ACC112 (cell line): ENCODE results near the gene PEX19.

ENCODE experiments used
- H2AFZ ChIP-seq: fragments of 200-600 bp; sonication (generic); one replicate; pipeline ENCODE4 v1.6.0; 2017; ENCODE audit warnings: antibody characterized with exemption, low read length; ENCODE audit not compliant: unreplicated experiment
- H3K27ac ChIP-seq: fragments of 200-600 bp; sonication (generic); 2 replicates; pipeline ENCODE4 v1.5.1; 2014; ENCODE audit warnings: low read depth, mild to moderate bottlenecking, antibody characterized with exemption, low read length, moderate library complexity
- H3K27me3 ChIP-seq: fragments of 200-600 bp; sonication (generic); 2 replicates; pipeline ENCODE4 v1.6.1; 2014; ENCODE audit warnings: mild to moderate bottlenecking, antibody characterized with exemption, low read length, moderate library complexity, mixed read lengths; ENCODE audit not compliant: insufficient read depth
- H3K36me3 ChIP-seq: fragments of 200-600 bp; sonication (generic); 2 replicates; pipeline ENCODE4 v1.6.1; 2016; ENCODE audit warnings: mild to moderate bottlenecking, antibody characterized with exemption, low read length, moderate library complexity, mixed read lengths; ENCODE audit not compliant: insufficient read depth
- H3K4me1 ChIP-seq: fragments of 200-600 bp; sonication (generic); one replicate; pipeline ENCODE4 v1.6.1; 2016; ENCODE audit warnings: low read length, mixed read lengths; ENCODE audit not compliant: insufficient read depth, unreplicated experiment, control insufficient read depth
- H3K4me3 ChIP-seq: fragments of 200-600 bp; sonication (generic); 2 replicates; pipeline ENCODE4 v1.5.1; 2014; ENCODE audit warnings: mild to moderate bottlenecking, low read depth, low read length
- H3K79me2 ChIP-seq: fragments of 200-600 bp; sonication (generic); one replicate; pipeline ENCODE4 v1.6.0; 2016; ENCODE audit warnings: low read length; ENCODE audit not compliant: control insufficient read depth, unreplicated experiment, insufficient read depth

The PEX19 gene

DNA sequence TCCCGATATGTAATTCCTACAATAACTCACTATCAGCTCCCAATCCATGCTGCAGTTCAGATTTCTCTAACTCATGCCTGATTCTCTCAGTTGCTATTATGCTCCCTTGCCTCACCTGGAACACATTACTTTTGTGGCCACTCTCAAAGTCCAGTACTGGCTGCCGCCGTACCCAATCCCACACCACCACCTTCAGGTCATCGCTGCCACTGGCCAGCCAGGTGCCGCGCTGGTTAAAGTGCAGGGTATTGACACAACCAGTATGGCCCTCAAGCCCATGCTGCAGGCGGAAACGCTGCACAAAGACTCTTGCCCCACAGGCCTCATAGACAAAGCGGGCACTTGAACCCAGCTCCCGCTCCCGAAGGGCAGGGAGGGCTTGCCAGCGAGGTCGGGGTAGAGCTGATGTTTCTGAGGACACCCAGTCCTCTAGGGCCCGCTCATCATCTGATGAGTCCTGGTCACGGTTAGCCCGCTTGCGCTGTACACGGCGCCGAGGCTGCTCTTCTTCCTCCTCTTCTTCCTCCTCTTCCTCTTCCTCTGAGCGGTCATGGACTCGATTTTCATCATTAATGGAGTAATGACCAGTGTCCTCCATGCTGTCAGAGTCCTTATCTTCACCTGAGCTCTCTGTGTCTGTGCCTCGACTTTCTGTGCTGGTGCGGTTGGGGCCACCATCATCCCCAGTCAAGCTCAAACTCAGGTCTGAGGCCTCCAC, 45.2 kb downstream of the PEX19 start:
- H3K36me3 ChIP-seq: peaks cover 31% of the 10 kb centered on the region
- no peak overlapping the region for H3K4me3 ChIP-seq
- peaks cover 9% of the 10 kb centered on the region for H3K79me2 ChIP-seq

DNA sequence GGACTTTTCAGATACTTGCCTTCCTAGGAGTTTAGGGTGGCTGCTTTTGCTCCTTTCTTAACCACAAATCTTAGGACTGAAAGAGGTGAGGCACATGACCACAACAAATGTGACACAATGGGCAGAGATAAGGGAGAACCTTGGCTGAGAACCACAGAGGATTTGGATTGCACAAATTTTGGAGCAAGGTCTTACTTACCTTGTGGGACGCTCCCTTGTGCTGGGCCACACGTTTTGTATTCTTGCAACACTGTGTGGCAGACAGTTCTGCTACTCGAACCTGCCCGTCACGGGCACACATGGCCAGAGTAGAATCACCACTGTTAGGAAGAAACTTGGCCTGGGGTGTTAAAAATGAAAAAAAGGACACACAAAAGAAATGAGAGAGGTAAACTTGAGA, 46.5 kb downstream of the PEX19 start:
- Histone ChIP-seq H2AFZ (no peak overlapping the region), H3K27me3 (no peaks in the 10 kb centered on the region), H3K79me2 (peaks cover 6% of the 10 kb centered on the region), H3K4me1 (no peaks in the 10 kb centered on the region), H3K27ac (no peak overlapping the region), H3K4me3 (no peak overlapping the region), H3K36me3 (peaks cover 31% of the 10 kb centered on the region)

More for the DNA sequence above, 45.2 kb downstream of the PEX19 start:
- Histone ChIP-seq H3K4me1 (no peaks in the 10 kb centered on the region), H3K27me3 (no peaks in the 10 kb centered on the region), H2AFZ (no peak overlapping the region), H3K27ac (no peak overlapping the region)

DNA sequence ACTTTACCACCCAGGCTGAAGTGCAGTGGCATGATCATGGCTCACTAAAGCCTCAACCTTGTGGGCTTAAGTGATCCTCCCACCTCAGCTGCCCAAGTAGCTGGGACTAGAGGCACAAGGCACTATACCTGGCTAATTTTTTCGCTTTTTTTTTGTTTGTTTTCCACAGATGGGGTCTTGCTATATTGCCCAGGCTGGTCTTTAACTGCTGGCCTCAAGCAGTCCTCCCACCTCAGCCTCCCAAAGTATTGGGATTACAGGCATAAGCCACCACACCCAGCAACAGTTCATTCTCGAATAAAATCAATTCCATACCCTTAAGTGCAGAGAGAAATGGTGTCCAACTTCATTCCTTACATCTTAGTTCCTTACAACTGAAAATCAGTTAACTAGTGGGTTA, 47.4 kb downstream of the PEX19 start:
- H3K27me3 ChIP-seq: no peaks in the 10 kb centered on the region
- H2AFZ ChIP-seq: no peak overlapping the region
- H3K79me2 ChIP-seq: peaks cover 3% of the 10 kb centered on the region
- H3K27ac ChIP-seq: no peak overlapping the region
- H3K36me3 ChIP-seq: peaks cover 25% of the 10 kb centered on the region
- no peaks in the 10 kb centered on the region for H3K4me1 ChIP-seq
- no peak overlapping the region for H3K4me3 ChIP-seq

DNA sequence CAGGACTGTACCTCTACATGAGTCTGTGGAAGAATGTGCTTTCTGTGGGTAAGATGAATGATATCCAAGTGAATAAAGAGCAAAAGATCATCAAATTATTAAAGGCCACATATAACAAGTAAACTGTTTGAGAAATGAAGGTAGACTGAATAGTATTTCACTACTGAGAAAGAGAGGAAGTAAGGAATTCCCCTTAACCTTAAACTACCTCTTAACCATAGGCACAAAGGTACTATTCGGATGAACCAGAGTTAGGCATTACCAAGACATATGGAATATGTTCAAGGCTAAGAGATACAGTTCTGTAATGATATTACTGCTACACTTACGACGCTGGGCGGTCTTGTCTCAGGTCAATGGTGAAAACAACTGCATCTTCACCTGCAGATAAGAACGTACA, 48.1 kb downstream of the PEX19 start:
- Histone ChIP-seq H3K4me3 (no peak overlapping the region), H3K79me2 (no peaks in the 10 kb centered on the region), H3K27ac (no peak overlapping the region), H3K36me3 (peaks cover 25% of the 10 kb centered on the region), H3K27me3 (no peaks in the 10 kb centered on the region), H3K4me1 (no peaks in the 10 kb centered on the region), H2AFZ (no peak overlapping the region)

DNA sequence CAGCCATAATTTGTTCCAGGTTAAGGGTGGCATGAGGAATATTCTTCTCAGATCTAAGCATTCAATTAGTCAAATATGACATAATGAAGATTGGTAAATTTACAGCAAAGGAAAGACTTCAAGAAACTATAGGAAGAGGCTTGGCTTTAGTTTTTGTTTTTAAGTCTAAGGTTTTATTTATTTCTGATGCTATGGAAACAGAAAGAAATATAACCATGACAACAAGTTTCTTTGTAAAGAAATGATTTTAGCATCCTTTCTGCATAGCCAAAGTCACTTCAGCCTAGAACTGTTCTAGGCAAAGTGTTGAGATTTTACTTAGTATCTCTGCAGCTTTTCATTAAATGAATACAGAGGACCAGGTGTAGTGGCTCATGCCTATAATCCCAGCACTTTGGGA, 52.0 kb downstream of the PEX19 start:
- no peaks in the 10 kb centered on the region for H3K79me2 ChIP-seq
- no peak overlapping the region for H3K27ac ChIP-seq
- H2AFZ ChIP-seq: no peak overlapping the region
- no peaks in the 10 kb centered on the region for H3K27me3 ChIP-seq
- H3K4me3 ChIP-seq: no peak overlapping the region
- H3K36me3 ChIP-seq: peaks cover 20% of the 10 kb centered on the region
- no peaks in the 10 kb centered on the region for H3K4me1 ChIP-seq

DNA sequence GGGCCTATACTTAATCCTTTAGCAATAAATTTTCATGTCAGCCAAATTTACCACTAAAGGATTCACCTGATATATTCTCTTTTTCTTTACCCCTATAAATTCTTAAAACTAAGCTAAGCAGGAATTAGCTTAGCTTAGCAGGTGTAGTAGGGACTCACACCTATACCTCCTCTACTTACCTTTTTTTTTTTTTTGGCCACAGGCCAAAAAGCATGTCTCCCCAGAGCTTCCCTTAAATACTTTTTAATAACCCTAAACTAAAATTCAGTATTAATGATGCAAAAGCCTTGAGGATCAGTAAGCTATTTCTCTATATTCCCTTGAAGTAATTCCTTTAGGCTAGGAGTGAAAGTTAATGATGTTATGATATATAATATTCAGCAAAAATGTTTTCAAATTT, 56.5 kb downstream of the PEX19 start:
- Histone ChIP-seq H3K27me3 (no peaks in the 10 kb centered on the region), H2AFZ (no peak overlapping the region), H3K27ac (no peak overlapping the region), H3K4me1 (no peaks in the 10 kb centered on the region), H3K4me3 (no peak overlapping the region), H3K79me2 (no peaks in the 10 kb centered on the region), H3K36me3 (peaks cover 41% of the 10 kb centered on the region)

DNA sequence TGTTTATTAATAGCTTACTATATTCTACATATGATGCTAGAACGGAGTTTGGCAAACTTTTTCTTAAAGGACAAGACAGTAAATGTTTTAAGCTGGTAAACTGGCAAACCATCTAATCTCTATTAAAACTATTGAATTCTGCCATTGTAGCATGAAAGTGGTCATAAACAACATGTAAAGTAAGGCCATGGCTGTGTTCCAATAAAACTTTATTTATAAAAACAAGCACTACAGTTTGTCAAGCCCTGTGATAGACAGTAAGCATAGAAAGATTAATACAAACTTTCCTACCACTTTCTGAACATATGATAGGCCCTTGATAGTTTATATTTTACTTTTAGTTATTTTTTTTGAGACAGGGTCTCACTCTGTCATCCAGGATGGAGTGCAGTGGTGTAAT, 57.4 kb downstream of the PEX19 start:
- peaks cover 47% of the 10 kb centered on the region for H3K36me3 ChIP-seq
- H3K4me1 ChIP-seq: no peaks in the 10 kb centered on the region
- H3K27ac ChIP-seq: no peak overlapping the region
- no peaks in the 10 kb centered on the region for H3K27me3 ChIP-seq
- no peaks in the 10 kb centered on the region for H3K79me2 ChIP-seq
- no peak overlapping the region for H3K4me3 ChIP-seq
- H2AFZ ChIP-seq: no peak overlapping the region

DNA sequence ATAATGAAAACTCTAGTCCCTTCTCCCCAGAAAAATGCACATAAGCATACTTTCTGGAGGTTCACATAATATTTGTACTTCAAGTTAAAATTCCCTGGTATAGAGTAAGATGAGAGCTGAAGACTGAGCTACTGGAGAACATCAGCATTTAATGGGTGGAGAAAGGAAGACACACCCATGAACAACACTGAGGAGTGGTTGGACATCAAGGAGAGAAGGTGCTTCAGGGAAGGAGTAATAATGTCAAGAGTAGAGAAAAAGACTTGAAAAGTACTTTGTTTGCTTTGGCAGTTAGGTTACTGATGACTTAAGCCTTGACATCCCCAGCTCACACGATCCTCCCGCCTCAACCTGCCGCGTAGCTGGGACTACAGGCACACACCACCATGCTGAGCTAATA, 57.9 kb downstream of the PEX19 start:
- Histone ChIP-seq H3K4me1 (no peaks in the 10 kb centered on the region), H3K79me2 (no peaks in the 10 kb centered on the region), H3K27me3 (no peaks in the 10 kb centered on the region), H3K4me3 (no peak overlapping the region), H3K36me3 (peaks cover 50% of the 10 kb centered on the region), H3K27ac (no peak overlapping the region), H2AFZ (no peak overlapping the region)
